NCI-H128 (cell line): ENCODE results near the gene APOL3.
"Not testable (repeated sequence)": the region's sequence is repeated elsewhere in the genome, so short reads cannot be mapped to it uniquely, and the experiment has no call there.

Source experiments
- DNase-seq: peaks from one replicate; lab custom pipeline; 2025; ENCODE audit not compliant: unreplicated experiment; lab: John Stamatoyannopoulos, UW

Gene APOL3

GRCh38 chr22:36160499-36160942 lies at the start of gene APOL3:
Gene APOL3 (minus strand): TSS chr22:36160755. CDS start chr22:36149055, 11,700 bp downstream.
- DNase-seq, result no peak

GRCh38 chr22:36210224-36210623 lies 49.7 kb upstream of the APOL3 start:
- no peak for DNase-seq

- not testable (repeated sequence) for DNase-seq
Observed at GRCh38 chr22:36209488-36209908, 48.9 kb upstream of the APOL3 start.

GRCh38 chr22:36208914-36209313 lies 48.4 kb upstream of the APOL3 start:
- no peak for DNase-seq

GRCh38 chr22:36208162-36208765 lies 47.7 kb upstream of the APOL3 start:
- no peak for DNase-seq

GRCh38 chr22:36206255-36206654 lies 45.7 kb upstream of the APOL3 start:
- DNase-seq, result no peak

GRCh38 chr22:36205573-36205972 lies 45.0 kb upstream of the APOL3 start:
- not testable (repeated sequence) for DNase-seq

- DNase-seq, result no peak
Observed at GRCh38 chr22:36204632-36205015, 44.1 kb upstream of the APOL3 start.

GRCh38 chr22:36204001-36204631 lies 43.6 kb upstream of the APOL3 start:
- DNase-seq, result no peak

GRCh38 chr22:36203441-36203840 lies 42.9 kb upstream of the APOL3 start:
- not testable (repeated sequence) for DNase-seq

- not testable (repeated sequence) for DNase-seq
Observed at GRCh38 chr22:36202906-36203305, 42.4 kb upstream of the APOL3 start.

GRCh38 chr22:36201630-36202319 lies 41.2 kb upstream of the APOL3 start, which contains the start of gene APOL4:
Gene APOL4 (minus strand): TSS chr22:36201809. CDS start chr22:36201734, 75 bp downstream.
- DNase-seq, result no peak

GRCh38 chr22:36201025-36201424 lies 40.5 kb upstream of the APOL3 start:
- DNase-seq, result not testable (repeated sequence)

GRCh38 chr22:36199001-36199551 lies 38.5 kb upstream of the APOL3 start:
- no peak for DNase-seq

GRCh38 chr22:36198536-36198935 lies 38.0 kb upstream of the APOL3 start:
- no peak for DNase-seq

GRCh38 chr22:36197514-36198146 lies 37.1 kb upstream of the APOL3 start:
- no peak for DNase-seq

GRCh38 chr22:36197065-36197440 lies 36.5 kb upstream of the APOL3 start:
- DNase-seq, result no peak

- DNase-seq, result no peak
Observed at GRCh38 chr22:36196254-36197064, 35.9 kb upstream of the APOL3 start.

GRCh38 chr22:36194971-36195370 lies 34.4 kb upstream of the APOL3 start:
- DNase-seq, result no peak

- no peak for DNase-seq
Observed at GRCh38 chr22:36194385-36194784, 33.8 kb upstream of the APOL3 start.
